GM21737 (cell line): Measurements from ENCODE around the gene PPP1CB.
"Not testable (repeated sequence)": the region's sequence is repeated elsewhere in the genome, so short reads cannot be mapped to it uniquely, and the experiment has no call there.

ENCODE experiments used
- ATAC-seq: cut with Tn5 transposase; IDR thresholded peaks from one replicate; pipeline ENCODE4 v1.9.1; 2021; ENCODE audit warnings: mild to moderate bottlenecking, moderate library complexity; ENCODE audit not compliant: unreplicated experiment

PPP1CB gene

GRCh38 chr2:28772351-28772750, 20.7 kb downstream of the PPP1CB start:
- no peak for ATAC-seq

DNA sequence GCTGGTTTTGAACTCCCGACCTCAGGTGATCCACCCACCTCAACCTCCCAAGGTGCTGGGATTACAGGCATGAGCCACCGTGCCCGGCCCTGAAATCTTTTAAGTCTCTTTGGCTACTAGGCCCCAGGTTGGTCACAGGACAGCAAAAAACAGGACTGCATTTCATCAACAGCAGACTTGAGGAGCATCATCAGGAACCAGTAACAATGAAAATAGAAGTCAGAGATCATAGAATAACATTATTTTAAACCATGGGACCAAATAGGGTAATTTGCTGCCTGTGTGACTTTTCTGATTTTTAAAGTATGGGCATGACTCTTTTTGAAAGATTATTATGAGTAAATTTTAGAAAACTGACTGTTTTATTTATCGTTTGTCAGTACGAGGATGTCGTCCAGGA, 24.8 kb downstream of the PPP1CB start:
- no peak for ATAC-seq

- ATAC-seq = no peak
Observed at GRCh38 chr2:28778392-28778791, 26.8 kb downstream of the PPP1CB start.

DNA sequence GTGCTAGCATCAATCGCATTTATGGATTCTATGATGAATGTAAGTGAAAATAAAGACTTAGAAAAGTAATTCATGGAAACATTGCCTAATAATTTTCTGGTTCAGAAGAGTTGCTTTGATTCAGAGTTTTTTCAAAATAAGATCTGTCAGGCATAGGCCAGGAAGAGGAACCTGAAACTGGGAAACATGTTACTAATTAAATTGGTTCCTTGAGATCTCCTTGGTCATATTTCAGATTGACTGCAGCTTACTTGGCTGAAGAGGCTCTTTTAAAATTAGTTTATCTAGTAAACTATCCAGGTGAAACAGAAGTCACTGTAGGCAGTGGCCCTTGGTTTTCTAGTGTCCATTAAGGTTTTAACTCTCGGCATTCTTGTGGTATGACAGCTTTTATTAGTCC, 27.4 kb downstream of the PPP1CB start:
- no peak for ATAC-seq

DNA sequence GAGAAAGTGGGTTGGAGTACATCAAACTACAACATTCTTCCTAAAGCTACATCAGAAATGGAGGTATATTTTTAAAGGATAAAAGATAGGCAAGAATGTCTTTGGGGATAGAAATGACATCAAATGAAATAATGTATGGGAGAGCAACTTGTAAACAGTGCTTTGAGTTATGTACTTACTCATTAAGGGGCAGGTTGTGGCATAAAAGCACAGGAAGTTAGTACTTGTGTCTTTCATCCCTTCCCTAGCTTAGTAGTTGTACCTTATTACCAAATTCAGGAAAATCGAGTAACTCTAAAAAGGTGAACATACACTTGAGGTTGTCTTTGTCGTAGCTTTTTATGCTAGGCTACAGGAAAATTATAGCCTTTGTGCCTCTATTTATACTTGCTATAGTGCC, 28.9 kb downstream of the PPP1CB start:
- ATAC-seq = no peak

DNA sequence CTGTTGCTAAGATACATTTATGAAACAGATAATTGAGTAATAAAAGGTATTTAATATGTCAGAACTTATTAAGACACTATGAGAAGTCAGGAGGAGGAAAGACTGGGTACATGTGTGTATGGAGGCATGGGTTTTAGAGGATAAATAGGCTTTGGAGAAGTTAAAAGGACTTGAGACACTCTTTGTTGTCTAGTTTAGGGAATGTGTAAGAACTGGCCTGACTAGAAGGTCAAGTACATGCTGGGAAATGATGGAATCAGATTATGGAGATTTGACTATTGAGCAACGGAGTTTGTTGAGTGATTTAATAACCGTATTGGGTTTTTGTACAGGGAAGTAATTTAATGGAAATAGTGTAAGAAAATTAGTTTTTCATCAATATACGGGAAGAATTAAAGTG, 30.8 kb downstream of the PPP1CB start:
- ATAC-seq = no peak

- not testable (repeated sequence) for ATAC-seq
Observed at GRCh38 chr2:28784570-28784969, 32.9 kb downstream of the PPP1CB start.

DNA sequence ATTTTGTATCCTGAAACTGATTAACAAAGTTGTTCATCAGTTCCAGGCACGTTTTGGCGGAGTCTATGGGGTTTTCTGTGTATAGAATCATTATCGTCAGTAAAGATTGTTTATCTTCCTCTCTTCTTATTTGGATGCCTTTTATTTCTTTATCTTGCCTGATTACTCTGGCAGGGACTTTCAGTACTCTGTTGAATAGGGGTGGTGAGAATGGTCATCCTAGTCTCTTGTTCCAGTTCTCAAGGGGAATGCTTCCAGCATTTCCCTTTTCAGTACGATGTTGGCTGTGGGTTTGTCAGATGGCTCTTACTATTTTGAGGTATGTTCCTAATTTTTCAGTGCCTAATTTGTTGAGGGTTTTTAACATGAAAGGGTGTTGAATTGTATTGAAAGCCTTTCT, 45.0 kb downstream of the PPP1CB start:
- no peak for ATAC-seq

DNA sequence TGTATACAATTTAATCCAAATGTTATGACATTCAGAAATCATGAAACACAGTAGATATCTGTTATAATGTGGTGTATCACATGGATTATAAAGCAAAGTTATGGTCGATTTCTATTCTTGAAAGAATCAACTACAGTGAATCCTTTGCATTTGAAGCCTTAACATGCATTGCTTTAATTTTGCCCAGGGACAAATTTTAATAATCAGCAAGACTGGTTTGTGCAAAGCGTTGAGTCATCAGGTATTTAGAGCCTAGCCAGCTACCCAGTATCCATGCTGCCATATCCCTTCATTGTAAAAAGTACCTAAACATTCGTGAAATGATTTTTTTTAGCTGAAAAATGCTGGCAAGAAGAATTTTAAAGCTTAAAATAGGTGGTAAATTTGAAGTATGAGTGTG, 50.1 kb downstream of the PPP1CB start:
- no peak for ATAC-seq

GRCh38 chr2:28802975-28803429, 51.4 kb downstream of the PPP1CB start:
- no peak for ATAC-seq

DNA sequence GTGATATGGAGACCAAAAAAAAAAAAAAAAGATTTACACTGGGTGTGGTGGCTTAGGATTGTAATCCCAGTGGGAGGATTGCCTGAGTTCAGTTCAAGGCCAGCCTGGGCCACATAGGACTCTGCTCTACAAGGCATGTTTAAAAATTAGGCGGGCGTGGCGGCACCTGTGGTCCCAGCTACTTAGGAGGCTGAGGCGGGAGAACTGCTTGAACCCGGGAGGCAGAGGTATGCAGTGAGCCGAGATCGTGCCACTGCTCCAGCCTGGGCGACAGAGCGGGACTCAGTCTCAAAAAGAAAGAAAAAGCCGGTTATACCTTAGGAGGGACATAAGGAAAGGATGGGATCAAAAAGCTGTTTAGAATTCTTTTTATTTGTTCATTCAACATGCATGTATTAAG, 58.3 kb downstream of the PPP1CB start:
- ATAC-seq = no peak

DNA sequence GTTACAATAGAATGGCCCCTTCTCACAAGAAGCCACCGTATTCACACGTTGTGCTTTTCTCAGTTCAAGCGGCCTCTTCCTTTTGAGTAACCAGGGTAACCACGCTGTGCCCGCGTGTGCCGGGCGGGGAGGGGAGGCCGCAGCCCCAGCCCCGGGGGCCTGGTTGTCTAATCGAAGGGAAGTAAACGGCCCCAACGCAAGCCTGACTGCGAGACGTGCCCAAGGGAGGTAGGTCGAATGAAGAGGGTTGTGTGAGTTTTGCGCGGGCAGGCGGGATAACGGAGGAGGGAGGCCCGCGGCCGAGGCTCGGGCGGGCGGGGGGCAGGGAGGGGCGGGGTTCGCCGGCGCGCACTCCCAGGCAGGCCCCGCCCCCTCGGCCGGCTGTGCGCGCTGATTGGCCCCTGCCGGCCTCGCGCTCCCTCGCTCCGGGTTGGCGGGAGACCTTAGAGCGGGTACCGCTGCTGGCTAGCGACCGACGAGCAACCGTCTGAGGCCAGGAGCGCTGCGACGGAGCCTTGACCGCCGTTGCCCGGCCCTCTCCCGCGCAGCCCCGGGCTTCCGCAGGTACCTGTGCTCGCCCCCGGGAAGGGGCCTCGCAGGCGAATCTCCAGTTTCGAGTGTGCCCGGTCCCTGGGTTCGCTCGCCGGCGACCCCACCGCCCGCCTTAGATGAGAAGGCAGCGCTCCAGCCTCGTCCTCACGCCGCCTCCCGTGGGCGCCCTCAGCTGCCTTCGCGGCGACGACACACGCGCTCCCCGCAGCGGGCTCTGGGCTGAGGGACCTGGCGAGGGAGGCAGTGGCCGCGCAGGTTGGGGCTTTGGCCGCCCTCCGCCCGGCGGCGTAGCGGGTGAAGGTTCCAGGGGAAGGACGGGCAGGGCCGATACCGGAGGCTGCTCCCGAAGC, 59.0 kb downstream of the PPP1CB start, which contains the start of gene SPDYA:
Gene SPDYA (plus strand): TSS at position 451 of the 902 bp plus-strand sequence. CDS start 5,181 bp downstream, outside the sequence.
- peak; percentile 81 for ATAC-seq

GRCh38 chr2:28818053-28818452, 66.4 kb downstream of the PPP1CB start:
- no peak for ATAC-seq

DNA sequence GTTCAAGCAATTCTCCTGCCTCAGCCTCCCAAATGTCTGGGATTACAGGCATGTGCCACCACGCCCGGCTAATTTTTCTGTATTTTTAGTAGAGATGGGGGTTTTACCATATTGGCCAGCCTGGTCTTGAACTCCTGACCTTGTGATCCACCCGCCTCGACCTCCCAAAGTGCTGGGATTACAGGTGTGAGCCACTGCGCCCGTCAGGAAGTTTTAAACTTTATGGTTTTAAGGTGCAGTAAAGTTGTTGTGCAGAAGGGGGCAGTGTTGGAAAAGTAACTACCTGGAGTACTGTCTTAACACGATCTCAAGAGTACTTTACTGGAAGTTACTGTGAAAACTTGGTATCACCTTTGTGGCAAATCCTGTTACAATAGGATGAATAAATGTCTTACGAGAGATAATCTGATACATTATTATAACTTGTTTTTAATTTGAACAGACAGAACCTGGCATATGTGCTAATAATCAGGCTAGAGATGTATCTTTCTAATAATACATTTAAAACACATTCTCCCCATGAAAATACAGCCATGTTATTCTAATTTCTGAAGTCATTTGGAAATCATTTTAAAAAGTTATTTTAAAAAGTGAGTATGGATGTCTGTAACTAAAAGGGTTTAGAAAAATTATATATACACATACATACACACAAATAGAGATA, 69.8 kb downstream of the PPP1CB start:
- ATAC-seq = no peak

- ATAC-seq = no peak
Observed at GRCh38 chr2:28822036-28822435, 70.4 kb downstream of the PPP1CB start.

GRCh38 chr2:28824207-28824606, 72.6 kb downstream of the PPP1CB start:
- no peak for ATAC-seq

GRCh38 chr2:28824870-28825269, 73.2 kb downstream of the PPP1CB start:
- ATAC-seq = no peak

DNA sequence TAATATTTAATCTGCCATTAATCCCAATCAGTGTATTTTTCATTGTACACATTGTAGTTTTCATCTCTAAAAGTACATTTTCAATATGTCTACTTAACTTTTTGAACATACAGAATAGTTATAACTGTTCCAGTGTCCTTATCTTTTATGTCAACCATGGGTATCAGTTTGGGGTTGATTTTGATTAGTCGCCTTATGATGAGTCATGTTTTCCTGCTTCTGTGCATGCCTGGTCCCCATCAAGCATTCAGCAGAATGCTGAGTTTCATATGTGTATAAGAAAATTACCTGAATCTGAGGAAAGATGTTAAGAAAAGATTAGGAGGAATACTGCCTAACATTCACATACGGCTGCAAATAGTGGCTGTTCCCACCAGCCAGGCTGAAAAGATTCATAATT, 76.8 kb downstream of the PPP1CB start:
- no peak for ATAC-seq

DNA sequence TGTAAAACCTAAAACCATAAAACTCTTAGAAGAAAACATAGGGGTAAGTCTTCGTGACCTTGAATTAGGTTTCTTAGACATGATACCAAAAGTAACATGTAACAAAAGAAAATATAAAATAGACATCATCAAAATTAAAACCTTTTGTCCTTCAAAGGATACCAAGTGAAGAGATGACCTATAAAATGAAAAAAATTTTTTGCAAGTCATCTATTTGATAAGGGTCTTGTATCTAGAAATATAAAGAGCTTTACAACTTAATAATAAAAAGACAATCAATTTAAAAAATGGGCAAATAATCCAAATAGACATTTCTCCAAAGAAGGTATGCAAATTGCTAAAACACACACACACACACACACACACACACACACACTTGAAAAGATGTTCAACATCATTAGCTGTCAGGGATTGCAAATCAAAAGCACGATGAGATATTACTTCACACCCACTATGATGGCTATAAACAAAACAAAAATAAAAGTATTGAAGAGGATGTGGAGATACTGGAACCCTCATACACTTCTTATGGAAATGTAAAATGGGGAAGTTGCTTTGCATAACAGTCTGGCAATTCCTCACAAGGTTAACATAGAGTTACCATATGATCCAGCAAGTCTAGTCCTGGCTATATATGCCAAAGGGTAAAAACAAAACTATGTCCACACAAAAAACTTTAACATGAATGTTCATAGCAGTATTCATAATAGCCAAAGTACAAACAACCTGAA, 82.3 kb downstream of the PPP1CB start:
- no peak for ATAC-seq

DNA sequence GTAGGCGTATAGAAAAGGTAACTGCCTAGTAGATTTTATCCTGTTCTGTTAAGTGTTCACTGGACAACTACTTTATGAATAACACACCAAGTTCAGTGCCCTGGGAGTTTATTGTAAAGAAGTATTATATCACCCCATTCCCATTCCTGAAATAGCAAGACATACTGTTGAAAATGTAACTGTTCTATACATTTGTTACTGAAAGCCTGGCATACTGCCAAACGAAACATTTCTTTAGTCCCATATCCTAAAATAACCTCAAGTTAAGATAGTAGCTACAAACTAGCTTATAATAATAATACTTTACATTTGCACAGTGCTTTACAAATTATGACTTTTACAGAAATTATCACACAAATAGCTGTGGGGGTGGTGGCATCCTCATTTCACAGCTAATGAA, 84.2 kb downstream of the PPP1CB start:
- ATAC-seq = no peak

DNA sequence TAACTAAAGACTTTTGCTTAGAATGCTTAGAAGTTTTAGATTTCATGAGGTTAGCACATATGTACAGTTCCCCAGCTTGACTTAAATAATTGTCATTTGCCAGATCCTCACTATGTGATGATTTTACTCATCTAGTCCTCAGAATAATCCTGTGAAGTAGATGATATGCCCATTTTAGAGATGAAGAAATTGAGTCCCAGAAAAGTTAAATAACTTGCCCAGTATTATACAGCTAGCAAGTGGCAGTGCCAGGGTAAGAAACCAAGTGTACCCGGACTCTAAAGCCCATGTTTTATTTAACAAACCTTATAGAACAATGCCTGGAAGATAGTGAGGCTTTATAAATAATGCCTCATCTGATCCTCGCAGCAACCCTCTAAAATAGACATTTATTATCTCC, 87.3 kb downstream of the PPP1CB start:
- ATAC-seq = no peak
